Measurements from ENCODE around the gene S100A9.
"Not testable (repeated sequence)": the region's sequence is repeated elsewhere in the genome, so short reads cannot be mapped to it uniquely, and the experiment has no call there.

The S100A9 gene

GRCh38 chr1:153346077-153346723, 11.5 kb upstream of the S100A9 start:
- H3K4me3 ChIP-seq (ENCODE audit: low read depth, low read length) = no peak overlapping the region
- TF ChIP-seq, protein P1, sequence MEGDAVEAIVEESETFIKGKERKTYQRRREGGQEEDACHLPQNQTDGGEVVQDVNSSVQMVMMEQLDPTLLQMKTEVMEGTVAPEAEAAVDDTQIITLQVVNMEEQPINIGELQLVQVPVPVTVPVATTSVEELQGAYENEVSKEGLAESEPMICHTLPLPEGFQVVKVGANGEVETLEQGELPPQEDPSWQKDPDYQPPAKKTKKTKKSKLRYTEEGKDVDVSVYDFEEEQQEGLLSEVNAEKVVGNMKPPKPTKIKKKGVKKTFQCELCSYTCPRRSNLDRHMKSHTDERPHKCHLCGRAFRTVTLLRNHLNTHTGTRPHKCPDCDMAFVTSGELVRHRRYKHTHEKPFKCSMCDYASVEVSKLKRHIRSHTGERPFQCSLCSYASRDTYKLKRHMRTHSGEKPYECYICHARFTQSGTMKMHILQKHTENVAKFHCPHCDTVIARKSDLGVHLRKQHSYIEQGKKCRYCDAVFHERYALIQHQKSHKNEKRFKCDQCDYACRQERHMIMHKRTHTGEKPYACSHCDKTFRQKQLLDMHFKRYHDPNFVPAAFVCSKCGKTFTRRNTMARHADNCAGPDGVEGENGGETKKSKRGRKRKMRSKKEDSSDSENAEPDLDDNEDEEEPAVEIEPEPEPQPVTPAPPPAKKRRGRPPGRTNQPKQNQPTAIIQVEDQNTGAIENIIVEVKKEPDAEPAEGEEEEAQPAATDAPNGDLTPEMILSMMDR (IDR thresholded peaks at IDR 0.05; ENCODE audit: low read depth, low read length) = no peak

- H3K4me3 ChIP-seq (ENCODE audit: low read depth, low read length) = not testable (repeated sequence)
These were observed 10.6 kb upstream of the S100A9 start for GRCh38 chr1:153347049-153347448.

- H3K4me3 ChIP-seq (ENCODE audit: low read depth, low read length) = no peak overlapping the region
- TF ChIP-seq, protein P1 (IDR thresholded peaks at IDR 0.05; ENCODE audit: low read depth, low read length) = no peak
These were observed 9.8 kb upstream of the S100A9 start for GRCh38 chr1:153347856-153348255.

GRCh38 chr1:153348511-153349362, 8.9 kb upstream of the S100A9 start, which contains the start of gene PGLYRP4:
Gene PGLYRP4 (minus strand): TSS chr1:153348841. CDS start chr1:153347932, 909 bp downstream.
- no peak within 1 kb of the TSS for H3K4me3 ChIP-seq (ENCODE audit: low read depth, low read length)
- TF ChIP-seq, protein P1 (IDR thresholded peaks at IDR 0.05; ENCODE audit: low read depth, low read length) = no peak

- TF ChIP-seq, protein P1 (IDR thresholded peaks at IDR 0.05; ENCODE audit: low read depth, low read length) = no peak
- no peak overlapping the region for H3K4me3 ChIP-seq (ENCODE audit: low read depth, low read length)
These were observed 8.0 kb upstream of the S100A9 start for GRCh38 chr1:153349363-153350320.

DNA sequence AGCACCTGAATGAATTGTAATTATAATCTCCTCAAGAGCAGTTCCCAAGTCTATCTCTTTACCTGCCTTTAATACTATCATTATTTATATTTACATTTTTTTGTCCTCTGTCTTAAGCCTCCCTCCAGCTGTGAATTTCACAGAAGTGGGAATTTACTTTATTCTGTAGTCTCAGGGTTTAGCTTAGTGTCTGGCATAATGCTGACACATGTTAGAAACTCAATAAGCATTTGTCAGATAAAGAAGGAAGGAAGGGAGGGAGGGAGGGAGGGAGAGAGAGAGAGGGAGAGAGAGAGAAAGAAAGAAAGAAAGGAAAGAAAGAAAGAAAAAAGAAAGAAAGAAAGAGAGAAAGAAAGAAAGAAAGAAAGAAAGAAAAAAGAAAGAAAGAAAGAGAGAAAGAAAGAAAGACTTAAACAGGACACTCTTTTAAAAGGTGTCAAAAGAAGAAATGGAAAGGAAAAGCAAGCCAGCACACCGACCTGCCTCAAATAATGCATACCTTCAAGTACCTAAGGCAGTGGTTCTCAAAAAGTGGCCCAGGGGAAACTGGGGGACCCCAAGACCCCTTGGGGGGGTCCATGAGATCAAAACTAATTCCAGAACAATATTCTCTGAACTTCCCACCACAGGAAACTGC, 7.2 kb upstream of the S100A9 start:
- no peak overlapping the region for H3K4me3 ChIP-seq (ENCODE audit: low read depth, low read length)
- TF ChIP-seq, protein P1 (IDR thresholded peaks at IDR 0.05; ENCODE audit: low read depth, low read length) = no peak

GRCh38 chr1:153352523-153352922, 5.1 kb upstream of the S100A9 start:
- H3K4me3 ChIP-seq (ENCODE audit: low read depth, low read length) = no peak overlapping the region
- TF ChIP-seq, protein P1 (IDR thresholded peaks at IDR 0.05; ENCODE audit: low read depth, low read length) = peak; percentile 82
